Measurements from ENCODE around the gene PSMD13. TPM values are rescaled to one million over a fixed set of nuclear protein-coding genes. Genes with fewer than 3 reads are reported as not detected.

Gene PSMD13
- total RNA-seq, 2 donors from 2014 or later: 75.3 to 80.3 TPM

GRCh38 chr11:221539-221938 lies 15.2 kb upstream of the PSMD13 start:
- Histone ChIP-seq H3K4me3 (no peak overlapping the region), H3K27me3 (no peaks in the 10 kb centered on the region), H3K9me3 (no peaks in the 10 kb centered on the region), H3K4me1 (peaks cover 0 to 10% of the 10 kb centered on the region in 2 donors), H3K27ac (peak overlapping the region; percentile 59 to 71), H3K36me3 (no peaks in the 10 kb centered on the region)
- TF ChIP-seq CTCF (IDR thresholded peaks at IDR 0.05): no peak
- DNase-seq (ENCODE audit: low spot score): no peak

- Histone ChIP-seq H3K27me3 (no peaks in the 10 kb centered on the region), H3K36me3 (no peaks in the 10 kb centered on the region), H3K9me3 (no peaks in the 10 kb centered on the region), H3K27ac (peak overlapping the region; percentile 52 to 71), H3K4me1 (peaks cover 0 to 10% of the 10 kb centered on the region in 2 donors), H3K4me3 (no peak overlapping the region)
- no peak for TF ChIP-seq CTCF (IDR thresholded peaks at IDR 0.05)
- no peak for DNase-seq (ENCODE audit: low spot score)
These were observed 14.6 kb upstream of the PSMD13 start for GRCh38 chr11:221998-222789.

- Histone ChIP-seq H3K9me3 (no peaks in the 10 kb centered on the region), H3K27ac (peak overlapping the region; percentile 52 to 71), H3K27me3 (no peaks in the 10 kb centered on the region), H3K4me3 (no peak overlapping the region), H3K4me1 (peaks cover 0 to 10% of the 10 kb centered on the region in 2 donors), H3K36me3 (no peaks in the 10 kb centered on the region)
- no peak for DNase-seq (ENCODE audit: low spot score)
- TF ChIP-seq CTCF (IDR thresholded peaks at IDR 0.05): no peak
These were observed 13.6 kb upstream of the PSMD13 start for GRCh38 chr11:223026-223789.

- no peak for DNase-seq (ENCODE audit: low spot score)
- no peaks in the 10 kb centered on the region for H3K9me3 ChIP-seq
- no peak overlapping the region for H3K4me3 ChIP-seq
- peaks cover 0 to 10% of the 10 kb centered on the region in 2 donors for H3K4me1 ChIP-seq
- no peak for TF ChIP-seq CTCF (IDR thresholded peaks at IDR 0.05)
- H3K27me3 ChIP-seq: no peaks in the 10 kb centered on the region
- peak overlapping the region in 1 of 2 donors; percentile 37 for H3K27ac ChIP-seq
- H3K36me3 ChIP-seq: no peaks in the 10 kb centered on the region
These were observed 12.9 kb upstream of the PSMD13 start for GRCh38 chr11:223884-224283.

GRCh38 chr11:224424-224823 lies 12.4 kb upstream of the PSMD13 start:
- Histone ChIP-seq H3K9me3 (no peaks in the 10 kb centered on the region), H3K4me3 (no peak overlapping the region), H3K4me1 (peaks cover 0 to 10% of the 10 kb centered on the region in 2 donors), H3K36me3 (no peaks in the 10 kb centered on the region), H3K27ac (peak overlapping the region in 1 of 2 donors; percentile 37), H3K27me3 (no peaks in the 10 kb centered on the region)
- DNase-seq (ENCODE audit: low spot score): no peak
- TF ChIP-seq CTCF (IDR thresholded peaks at IDR 0.05): no peak

All from right atrium auricular region (tissue), 2 donors.